Retinal pigment epithelial cell (primary cell): ENCODE measurements around the gene MPP4.
A peak's percentile ranks its signal among the peaks of the same experiment; 100 is the strongest.

ENCODE experiments used
- DNase-seq: peaks from one replicate; pipeline ENCODE4 v3.0.0-alpha.2; 2010; ENCODE audit warnings: low read depth
- H3K4me3 ChIP-seq: 2 replicates; pipeline ENCODE4 v1.5.1; 2011; ENCODE audit warnings: mild to moderate bottlenecking, low read length, control low read depth, moderate library complexity
- TF ChIP-seq, protein P1 (sequence below): conservative IDR thresholded peaks from 2 replicates; pipeline ENCODE4 v1.5.1; 2011; ENCODE audit warnings: low read depth, low read length, control low read depth, inconsistent platforms

MPP4 gene

DNA sequence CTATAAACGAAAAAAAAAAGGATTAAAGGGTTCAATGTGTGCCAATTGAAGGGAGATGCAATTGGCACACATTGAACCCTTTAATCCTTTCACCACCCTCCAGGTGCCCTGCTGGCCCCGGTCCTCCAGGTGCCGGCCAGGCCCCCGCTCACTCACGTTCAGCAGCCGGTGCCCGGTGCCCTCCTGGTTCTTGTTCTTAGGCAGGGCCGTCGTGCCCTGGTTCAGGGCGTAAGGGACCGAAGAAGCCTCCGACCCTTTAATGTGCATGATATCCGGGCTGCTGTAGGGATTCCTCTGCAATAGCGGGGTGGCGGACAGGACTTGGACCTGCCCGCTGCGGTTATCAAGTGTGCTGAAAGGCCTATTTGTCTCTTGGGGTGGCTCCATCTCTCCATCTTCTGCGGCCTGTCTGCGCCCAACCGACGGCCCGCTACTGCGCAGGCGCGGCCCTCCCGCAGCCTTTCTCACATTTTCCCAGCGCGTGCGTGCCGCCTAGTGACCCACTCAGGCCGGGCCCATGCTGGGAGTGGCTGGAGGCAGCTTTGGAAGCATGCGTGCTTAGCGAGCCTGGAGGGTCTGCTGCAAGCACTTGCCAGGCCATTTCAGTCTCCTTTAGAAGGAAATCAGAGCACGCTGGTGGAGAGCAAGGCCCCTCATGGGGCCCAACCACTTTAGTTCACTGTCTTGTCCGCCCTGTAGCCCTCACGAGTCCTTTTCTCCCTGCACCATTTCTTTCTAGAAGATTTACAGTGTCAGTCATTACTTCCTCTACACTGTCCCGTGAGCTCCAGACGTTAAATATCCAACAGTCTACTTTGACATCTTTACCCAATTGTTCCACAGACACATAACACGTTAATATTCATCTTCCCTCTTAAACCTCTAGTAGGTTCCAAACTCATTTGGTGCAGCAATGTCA lies 79.4 kb downstream of the MPP4 start:
- peak overlapping the region; percentile 12 for H3K4me3 ChIP-seq
- TF ChIP-seq, protein P1, sequence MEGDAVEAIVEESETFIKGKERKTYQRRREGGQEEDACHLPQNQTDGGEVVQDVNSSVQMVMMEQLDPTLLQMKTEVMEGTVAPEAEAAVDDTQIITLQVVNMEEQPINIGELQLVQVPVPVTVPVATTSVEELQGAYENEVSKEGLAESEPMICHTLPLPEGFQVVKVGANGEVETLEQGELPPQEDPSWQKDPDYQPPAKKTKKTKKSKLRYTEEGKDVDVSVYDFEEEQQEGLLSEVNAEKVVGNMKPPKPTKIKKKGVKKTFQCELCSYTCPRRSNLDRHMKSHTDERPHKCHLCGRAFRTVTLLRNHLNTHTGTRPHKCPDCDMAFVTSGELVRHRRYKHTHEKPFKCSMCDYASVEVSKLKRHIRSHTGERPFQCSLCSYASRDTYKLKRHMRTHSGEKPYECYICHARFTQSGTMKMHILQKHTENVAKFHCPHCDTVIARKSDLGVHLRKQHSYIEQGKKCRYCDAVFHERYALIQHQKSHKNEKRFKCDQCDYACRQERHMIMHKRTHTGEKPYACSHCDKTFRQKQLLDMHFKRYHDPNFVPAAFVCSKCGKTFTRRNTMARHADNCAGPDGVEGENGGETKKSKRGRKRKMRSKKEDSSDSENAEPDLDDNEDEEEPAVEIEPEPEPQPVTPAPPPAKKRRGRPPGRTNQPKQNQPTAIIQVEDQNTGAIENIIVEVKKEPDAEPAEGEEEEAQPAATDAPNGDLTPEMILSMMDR: peak; percentile 33
- no peak for DNase-seq

DNA sequence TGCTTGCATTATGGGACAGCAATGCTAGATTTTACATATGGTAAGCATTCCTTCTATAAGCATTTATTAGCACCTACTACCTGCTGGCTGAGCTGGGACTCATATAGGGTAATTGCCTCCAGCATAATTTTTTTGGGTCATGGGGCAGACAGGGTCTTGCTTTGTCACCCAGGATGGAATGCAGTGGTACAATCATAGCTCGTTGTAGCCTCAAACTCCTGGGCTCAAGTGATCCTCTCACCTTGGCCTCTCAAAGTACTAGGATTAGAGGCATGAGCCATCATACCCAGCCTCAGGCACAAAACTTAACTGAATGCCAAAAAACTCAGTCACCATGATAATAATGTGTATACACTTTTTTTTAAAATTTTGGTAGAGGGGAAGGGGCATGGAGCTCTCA lies 90.4 kb downstream of the MPP4 start:
- TF ChIP-seq, protein P1: no peak
- no peak overlapping the region for H3K4me3 ChIP-seq
- no peak for DNase-seq

DNA sequence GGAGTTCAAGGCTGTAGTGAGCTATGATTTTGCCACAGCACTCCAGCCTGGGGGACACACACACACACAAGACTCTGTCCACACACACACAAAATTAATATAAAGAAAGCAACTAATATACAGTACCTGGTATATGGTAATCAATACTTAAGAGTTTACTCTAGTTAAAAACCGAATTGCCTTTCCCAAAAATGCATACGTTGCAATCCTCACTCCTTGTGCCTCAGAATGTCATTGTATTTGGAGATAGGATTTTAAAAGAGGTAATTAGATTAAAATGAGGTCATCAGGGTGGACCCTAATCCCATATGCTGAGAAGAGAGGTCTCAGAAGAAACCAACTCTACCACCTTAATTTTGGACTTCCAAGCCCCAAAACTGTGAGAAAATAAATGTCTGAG lies 90.9 kb downstream of the MPP4 start:
- no peak for DNase-seq
- TF ChIP-seq, protein P1: no peak
- H3K4me3 ChIP-seq: no peak overlapping the region

DNA sequence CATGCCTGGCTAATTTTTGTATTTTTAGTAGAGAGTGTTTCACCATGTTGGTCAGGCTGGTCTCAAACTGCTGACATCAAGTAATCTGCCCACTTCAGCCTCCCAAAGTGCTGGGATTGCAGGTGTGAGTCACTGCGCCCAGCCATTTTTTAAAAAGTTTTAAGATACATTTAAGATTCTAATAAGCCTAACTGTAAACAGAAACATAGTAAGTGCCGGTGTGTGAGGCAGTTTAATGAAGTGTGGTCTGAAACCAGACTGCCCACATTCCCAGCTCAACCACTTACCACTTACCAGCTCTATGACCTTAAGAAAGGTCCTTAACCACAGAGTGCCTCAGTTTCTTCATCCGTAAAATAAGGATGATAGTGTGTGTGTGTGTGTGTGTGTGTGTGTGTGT lies 97.5 kb downstream of the MPP4 start:
- no peak overlapping the region for H3K4me3 ChIP-seq
- TF ChIP-seq, protein P1: no peak
- DNase-seq: no peak

DNA sequence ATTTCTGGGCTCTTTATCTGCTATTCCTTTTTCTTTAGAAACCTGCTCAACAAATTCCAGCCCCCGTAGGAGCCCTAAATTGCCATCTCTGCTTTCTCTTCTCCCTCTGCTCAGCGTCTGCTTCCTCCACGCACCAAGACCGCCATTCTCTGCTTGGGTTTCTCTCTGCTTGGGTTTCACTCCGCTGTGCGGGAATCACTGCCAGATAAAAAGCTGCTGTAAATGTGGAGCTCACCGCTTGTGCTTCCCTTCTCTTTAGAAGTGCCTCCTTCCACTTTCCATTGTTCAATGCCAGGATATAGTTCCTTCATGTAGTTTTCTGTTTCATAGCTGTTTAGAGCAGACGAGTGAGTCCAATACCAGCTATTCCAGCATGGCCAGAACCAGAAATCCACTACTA lies 101.0 kb downstream of the MPP4 start:
- no peak for DNase-seq
- TF ChIP-seq, protein P1: no peak
- no peak overlapping the region for H3K4me3 ChIP-seq
